Neutrophil (primary cell): Measurements from ENCODE around the gene ARL16.
A peak's percentile ranks its signal among the peaks of the same experiment; 100 is the strongest.

ENCODE experiments used
- H3K27ac ChIP-seq: fragments of 200-600 bp; sonication (generic); 2 replicates; pipeline ENCODE4 v1.5.1; 2016; ENCODE audit warnings: mild to moderate bottlenecking, moderate library complexity
- H3K27me3 ChIP-seq: fragments of 200-600 bp; sonication (generic); 2 replicates; pipeline ENCODE4 v1.6.0; 2016; ENCODE audit warnings: mild to moderate bottlenecking
- H3K36me3 ChIP-seq: fragments of 200-600 bp; sonication (generic); 2 replicates; pipeline ENCODE4 v1.5.1; 2017
- H3K4me1 ChIP-seq, 2 experiments: fragments of 200-600 bp in 1 of 2; sonication (generic) in 1 of 2; 1 replicate in 1 of 2; 2 replicates in 1 of 2; pipeline versions ENCODE4 v1.5.1 to v1.6.1; 2013 to 2016; ENCODE audit warnings: low read depth in 1 of 2, low read length in 1 of 2, mild to moderate bottlenecking in 1 of 2, moderate library complexity in 1 of 2; ENCODE audit not compliant: control insufficient read depth in 1 of 2, insufficient read depth in 1 of 2
- H3K4me3 ChIP-seq, 2 experiments: fragments of 200-600 bp in 1 of 2; sonication (generic) in 1 of 2; 1 replicate in 1 of 2; 2 replicates in 1 of 2; pipeline ENCODE4 v1.5.1; 2013 to 2016; ENCODE audit warnings: low read depth in 1 of 2, low read length in 1 of 2, mild to moderate bottlenecking in 1 of 2, moderate library complexity in 1 of 2
- H3K9me3 ChIP-seq: fragments of 200-600 bp; sonication (generic); 2 replicates; pipeline ENCODE4 v1.5.1; 2016
- CTCF ChIP-seq: fragments of 200-600 bp; sonication (generic); IDR thresholded peaks from 2 replicates; pipeline ENCODE4 v1.5.1; 2016; ENCODE audit warnings: antibody characterized with exemption

The ARL16 gene

GRCh38 chr17:81705518-81706231 is 22.1 kb upstream of the ARL16 start:
- Histone ChIP-seq H3K27ac (no peak overlapping the region), H3K9me3 (no peaks in the 10 kb centered on the region), H3K4me3 (no peak overlapping the region), H3K4me1 (peaks cover 32 to 48% of the 10 kb centered on the region in 2 experiments), H3K27me3 (no peaks in the 10 kb centered on the region), H3K36me3 (peaks cover 13% of the 10 kb centered on the region)
- TF ChIP-seq CTCF, result no peak

GRCh38 chr17:81703747-81704654 is 20.4 kb upstream of the ARL16 start:
- Histone ChIP-seq H3K4me1 (peaks cover 20 to 31% of the 10 kb centered on the region in 2 experiments), H3K27ac (peak overlapping the region; percentile 90), H3K36me3 (peaks cover 28% of the 10 kb centered on the region), H3K27me3 (no peaks in the 10 kb centered on the region), H3K9me3 (no peaks in the 10 kb centered on the region), H3K4me3 (peak overlapping the region; percentile 88 to 92)
- no peak for TF ChIP-seq CTCF

GRCh38 chr17:81702934-81703746 is 19.5 kb upstream of the ARL16 start, which contains the start of gene MRPL12:
TSS of gene MRPL12 (plus strand) at chr17:81703367. CDS start at chr17:81703502, 135 bp downstream.
- Histone ChIP-seq H3K27me3 (no peaks in the 10 kb centered on the region), H3K9me3 (no peaks in the 10 kb centered on the region), H3K36me3 (peaks cover 37% of the 10 kb centered on the region), H3K4me1 (peaks cover 20 to 32% of the 10 kb centered on the region in 2 experiments), H3K27ac (peak within 1 kb of the TSS; percentile 90), H3K4me3 (peak within 1 kb of the TSS; percentile 88 to 92)
- TF ChIP-seq CTCF, result peak; percentile 77

- TF ChIP-seq CTCF, result no peak
- Histone ChIP-seq H3K4me3 (peak overlapping the region in 1 of 2 experiments; percentile 92), H3K9me3 (no peaks in the 10 kb centered on the region), H3K27me3 (no peaks in the 10 kb centered on the region), H3K4me1 (peaks cover 20 to 37% of the 10 kb centered on the region in 2 experiments), H3K27ac (peak overlapping the region; percentile 90), H3K36me3 (peaks cover 54% of the 10 kb centered on the region)
Measured at GRCh38 chr17:81701288-81702071, 17.9 kb upstream of the ARL16 start.
